Stimulated activated CD4-positive, alpha-beta T cell treated with anti-CD3 and anti-CD28 coated beads, Interleukin-15, amount 100 ng/mL, for 24 hours (primary cell): ENCODE measurements around the gene CLTRN.

Experiments
- DNase-seq: peaks from one replicate; pipeline ENCODE4 v3.0.0-alpha.2; 2020

Gene CLTRN

DNA sequence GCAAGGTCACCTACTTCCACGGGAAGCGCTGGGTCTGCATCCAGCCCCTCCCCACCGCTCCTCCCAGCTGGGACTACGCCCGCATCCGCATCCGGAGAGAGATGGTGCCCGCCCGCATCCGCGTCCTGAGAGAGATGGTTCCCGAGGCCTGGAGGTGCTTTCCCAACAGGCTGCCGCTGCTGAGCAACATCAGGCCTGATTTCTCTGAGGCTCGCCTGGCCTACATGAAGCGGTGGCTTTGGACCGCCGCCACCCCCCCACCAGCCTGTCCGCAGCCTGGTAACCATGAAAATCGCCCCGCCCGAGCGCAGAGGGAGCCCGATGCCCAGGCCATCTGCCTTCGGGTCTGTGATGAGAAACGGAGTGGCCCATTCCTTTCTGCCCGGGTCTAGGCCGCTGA lies 18.1 kb downstream of the CLTRN start:
- no peak for DNase-seq

DNA sequence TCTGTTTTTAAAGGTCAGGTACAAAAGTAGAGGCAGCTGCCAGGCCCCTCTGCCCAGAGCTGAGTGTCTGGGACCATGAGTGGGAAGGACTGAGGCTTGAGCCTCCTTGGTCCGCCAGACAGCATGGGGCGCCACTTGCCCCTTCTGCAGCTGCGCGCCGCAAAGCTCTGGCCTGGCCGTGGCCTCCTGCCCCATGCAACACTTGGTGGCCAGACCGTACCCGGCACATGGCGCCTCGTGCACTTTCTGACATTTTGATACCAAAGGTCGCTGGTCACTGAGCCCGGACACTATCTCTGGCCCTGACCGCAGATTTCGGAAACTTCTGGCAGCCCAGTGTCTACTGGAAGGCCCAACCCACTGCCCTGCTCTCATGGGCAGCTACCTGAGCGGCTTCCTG lies 18.6 kb downstream of the CLTRN start:
- no peak for DNase-seq

DNA sequence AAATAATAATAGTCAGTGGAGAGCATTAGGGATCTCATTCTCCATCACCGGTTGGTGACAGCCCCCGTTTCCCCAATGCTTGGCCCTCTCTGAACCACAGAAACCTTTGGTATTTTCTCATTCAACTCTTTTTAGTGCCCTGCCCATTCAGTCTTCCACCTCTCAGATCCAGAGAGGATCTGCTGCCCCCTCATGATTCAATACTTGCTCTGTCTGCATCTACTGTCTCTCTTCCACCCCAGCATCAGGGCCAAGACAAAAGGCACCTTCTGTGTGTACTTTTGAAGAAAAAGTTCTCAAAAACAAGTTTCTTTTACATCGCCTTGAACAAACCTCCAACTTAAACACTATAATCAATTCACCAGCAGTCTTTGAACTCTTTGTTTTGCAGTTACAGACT lies 19.3 kb downstream of the CLTRN start:
- no peak for DNase-seq

DNA sequence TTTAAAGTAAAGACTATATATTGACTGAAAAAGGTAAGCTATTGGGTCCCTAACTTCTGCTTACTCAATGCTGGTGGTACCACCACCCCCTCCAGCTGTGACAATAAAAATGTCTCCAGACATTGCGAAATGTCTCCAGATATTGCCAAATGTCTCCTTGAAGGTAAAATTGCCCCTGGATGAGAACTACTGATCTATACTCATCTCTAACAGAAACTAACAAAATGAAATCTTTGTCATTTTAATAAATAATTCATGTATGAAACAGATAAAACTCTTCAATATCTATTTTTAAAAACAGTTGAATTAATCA lies 20.1 kb downstream of the CLTRN start:
- DNase-seq: no peak

DNA sequence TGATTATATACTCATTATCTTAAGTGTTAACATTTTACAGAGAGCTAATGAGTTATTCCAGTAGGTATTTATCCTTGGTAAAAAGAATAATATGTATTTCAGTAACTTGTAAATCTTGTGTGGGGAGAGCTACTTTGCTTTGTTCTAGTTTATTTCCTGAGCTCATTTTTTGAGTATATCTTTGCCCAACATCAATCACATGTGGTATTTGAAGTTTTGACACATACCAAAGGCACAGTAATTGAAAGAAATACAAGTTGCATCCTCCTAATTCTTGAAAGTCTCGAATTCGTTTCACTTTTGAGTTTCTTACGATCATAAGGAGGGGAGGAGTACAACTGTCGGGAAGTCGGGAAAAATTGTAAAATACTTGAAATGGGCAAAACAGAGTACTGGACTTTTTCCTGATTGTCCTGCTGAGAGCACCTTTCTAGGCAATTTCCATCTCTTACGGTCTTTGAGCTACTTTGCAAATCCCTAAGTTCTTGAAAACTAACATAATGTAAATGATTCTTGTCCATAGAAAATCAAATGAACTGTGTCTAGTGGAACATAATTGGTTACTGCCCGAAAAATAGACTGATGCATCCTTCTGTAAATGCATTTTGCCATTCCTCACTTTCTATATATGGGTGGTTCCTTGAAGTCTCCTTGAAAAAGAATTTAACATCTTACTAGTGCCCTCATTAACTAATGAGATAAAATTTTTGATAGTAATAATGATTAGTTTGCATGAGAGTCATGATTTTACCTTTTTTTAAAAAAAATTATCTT lies 20.6 kb downstream of the CLTRN start:
- no peak for DNase-seq

DNA sequence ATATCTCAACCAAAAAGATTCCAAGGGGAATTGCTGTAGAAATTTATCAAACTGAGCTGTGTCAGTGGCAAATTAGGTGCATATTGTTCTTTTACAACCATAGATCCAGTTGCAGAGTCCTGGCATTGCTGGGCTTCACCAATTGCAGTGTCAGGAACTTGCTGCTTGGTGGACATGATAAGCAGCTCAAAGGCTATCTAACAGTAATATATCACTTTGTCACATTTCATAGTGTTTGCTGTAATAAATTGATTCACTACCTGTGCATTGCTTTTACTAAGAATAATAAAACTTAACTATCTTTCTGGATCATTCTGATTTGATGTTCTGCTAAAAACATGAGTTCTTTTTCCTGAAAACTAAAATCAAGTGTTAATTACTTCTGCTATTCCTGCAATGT lies 33.0 kb downstream of the CLTRN start:
- no peak for DNase-seq

DNA sequence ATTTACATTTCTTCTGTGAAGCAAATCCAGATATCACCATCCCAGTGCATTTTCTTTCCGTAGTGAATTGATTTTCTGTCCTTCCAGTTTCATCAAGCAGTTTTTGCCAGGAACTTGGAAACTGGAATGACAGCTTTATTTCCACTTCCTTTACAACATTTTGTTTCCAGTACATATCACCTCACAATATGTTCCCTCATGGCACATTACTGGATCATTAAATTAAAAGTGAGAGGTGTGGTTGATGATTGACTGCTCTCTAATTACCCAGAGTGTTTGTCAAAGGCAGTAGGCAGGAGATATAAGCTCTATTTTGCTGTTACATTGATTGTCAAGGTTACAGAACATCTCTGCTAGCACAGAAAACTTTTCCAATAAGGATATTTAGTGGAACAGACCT lies 41.6 kb downstream of the CLTRN start:
- no peak for DNase-seq

DNA sequence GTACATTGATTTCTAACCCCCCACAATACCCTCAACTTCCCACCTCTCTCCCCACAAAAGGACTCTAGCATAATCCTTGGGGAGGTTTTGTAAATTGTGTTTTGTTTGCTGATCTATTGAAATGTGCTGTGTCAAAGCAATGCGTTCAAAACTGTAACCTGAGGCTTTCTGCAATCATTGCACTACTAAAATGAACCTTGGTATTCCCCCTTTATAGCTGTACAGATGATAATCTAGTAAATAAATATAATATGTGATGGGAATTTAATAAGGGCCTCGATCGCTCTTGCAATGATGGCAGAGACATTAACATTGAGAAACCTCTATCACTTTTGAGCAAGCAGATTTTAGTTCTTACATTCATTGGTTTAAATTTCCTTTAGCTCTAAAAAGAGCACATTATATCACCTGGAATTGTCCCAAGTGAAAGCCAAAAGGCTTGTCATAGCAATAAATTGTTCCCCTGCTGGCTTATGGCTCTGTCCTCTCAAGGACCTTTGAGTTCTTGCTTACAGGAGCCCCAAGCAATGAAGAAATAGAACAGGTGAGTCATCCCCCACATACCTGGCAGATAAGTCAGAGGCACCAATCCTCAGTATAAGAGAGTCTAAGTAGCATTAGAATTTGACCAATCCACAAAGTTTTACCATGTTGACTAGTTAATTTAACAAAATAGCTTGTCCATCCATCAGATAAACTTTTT lies 45.4 kb downstream of the CLTRN start:
- DNase-seq: no peak

DNA sequence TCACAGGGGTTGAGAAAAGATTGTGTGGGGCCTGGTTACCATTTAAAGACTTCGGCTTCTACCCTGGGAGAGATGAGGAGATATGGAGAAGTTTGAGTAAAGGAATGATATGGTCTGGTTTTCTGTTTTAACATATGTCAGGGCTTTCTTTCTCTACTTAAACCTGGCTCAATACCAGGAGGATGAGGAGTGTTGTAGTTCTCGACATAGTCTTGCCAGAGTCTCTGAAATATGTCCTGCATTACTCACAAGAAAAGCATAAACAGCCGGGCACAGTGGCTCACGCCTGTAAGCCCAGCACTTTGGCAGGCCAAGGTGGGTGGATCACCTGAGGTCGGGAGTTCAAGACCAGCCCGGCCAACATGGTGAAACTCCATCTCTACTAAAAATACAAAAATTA lies 47.5 kb downstream of the CLTRN start:
- DNase-seq: no peak

DNA sequence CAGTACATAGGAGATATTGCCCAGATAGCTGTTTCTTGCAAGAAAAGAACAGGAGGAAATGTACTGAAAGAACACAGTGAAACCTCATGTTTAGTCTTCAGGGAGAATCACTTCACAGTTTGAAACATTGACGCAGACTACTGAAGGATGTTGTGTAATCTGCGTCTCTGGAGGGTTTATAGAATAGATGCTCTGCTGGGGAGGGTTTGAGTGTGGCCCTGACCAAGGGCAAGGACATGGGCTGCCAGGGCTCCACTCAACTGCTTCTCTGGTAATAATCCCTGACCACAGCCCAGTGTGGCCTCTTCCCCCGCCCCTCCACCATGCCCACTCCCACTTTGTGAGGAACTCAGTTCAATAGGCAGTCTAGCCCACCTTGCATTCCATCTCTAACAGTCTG lies 48.1 kb downstream of the CLTRN start:
- DNase-seq: no peak

DNA sequence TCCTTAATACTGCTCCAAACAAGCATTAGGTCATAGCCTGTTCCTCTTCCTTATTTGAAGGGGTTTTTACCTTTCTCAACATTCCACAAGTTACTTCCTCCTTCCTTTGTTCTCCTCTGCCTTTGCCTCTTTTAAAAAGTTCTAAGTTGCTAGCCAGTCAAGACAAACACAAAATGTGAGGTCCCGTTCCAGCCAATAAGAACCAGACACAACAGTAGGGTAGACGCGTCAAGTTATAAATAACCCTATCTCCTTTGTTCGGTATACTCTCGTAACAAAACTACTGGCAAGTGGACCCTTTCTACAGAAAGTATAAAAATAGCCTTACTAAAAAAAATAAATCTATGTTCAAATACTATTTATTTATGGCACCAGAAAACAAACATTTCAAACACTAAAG lies 57.5 kb downstream of the CLTRN start:
- DNase-seq: no peak

DNA sequence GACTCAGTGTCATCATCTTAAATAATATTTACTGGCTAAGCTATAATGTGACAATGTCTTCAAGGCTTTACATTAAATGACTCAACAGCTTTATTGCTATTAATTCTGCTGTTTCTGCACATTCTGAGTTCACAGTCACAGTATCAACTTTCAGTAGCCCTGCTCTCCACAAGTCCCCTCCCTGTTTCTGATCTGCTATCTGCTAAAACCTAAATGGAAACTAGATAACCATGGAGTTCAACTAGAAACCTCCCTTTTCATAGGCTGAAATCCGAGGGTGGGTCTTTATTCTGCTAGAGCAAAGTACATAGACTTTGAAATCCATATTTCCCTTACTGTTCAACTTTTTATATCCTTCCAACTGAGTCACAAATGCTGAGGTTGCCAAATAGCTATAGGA lies 58.5 kb downstream of the CLTRN start:
- DNase-seq: no peak

DNA sequence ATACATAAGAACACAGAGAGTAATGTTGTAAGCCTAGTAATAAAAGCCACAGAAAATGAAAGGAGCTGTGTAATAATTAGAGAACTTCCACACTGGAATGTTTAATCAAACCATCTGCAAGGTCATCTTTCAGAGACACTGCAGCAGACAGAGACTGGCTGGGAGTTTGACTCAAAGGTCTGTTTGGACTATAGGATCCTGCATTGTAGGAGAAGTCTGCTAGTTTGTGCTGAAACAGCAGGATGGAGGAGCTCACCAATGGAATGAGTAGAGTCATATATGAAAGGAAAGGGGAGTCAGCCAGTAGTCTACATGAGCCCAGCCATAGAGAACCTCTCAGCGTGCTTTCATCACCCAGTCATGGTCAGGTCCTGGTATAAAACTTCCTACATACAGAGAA lies 59.4 kb downstream of the CLTRN start:
- DNase-seq: no peak

DNA sequence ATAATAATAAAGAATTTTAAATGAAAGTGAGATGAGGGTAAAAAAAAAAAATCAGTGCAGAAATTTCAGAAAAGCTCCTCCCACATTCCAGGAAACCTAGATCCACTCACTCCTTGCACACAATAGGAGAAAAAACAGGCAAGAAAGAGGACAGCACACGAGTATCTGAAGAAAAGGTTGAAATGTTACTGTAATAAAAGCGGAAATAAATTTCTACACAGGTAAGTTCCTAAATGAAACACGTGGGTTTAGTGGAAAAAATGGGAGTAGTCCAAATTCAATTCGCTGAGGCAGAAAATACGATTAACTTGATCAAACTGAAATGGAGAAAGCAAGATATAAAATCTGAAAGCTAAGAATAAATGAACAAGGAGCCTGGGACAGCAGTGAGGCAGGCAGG lies 61.8 kb downstream of the CLTRN start:
- DNase-seq: no peak

DNA sequence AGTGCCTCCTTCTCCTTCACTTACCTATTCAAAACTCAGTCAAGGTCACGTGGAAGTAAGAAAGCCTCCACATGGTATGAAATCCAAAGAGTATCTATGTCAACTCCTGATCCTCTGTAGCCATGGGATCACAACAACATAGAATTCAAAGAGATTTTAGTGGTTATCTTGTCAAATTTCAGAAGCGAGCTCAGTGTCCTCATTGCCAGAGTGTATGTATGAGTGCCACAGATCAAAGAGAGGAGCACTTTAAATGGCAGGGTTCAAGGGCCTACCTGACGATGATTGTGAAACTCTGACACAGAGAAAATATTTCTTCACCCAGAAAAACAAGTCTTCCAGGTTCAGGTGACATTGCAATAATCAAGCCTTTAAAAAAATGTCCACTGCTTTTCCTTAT lies 62.7 kb downstream of the CLTRN start:
- DNase-seq: no peak

DNA sequence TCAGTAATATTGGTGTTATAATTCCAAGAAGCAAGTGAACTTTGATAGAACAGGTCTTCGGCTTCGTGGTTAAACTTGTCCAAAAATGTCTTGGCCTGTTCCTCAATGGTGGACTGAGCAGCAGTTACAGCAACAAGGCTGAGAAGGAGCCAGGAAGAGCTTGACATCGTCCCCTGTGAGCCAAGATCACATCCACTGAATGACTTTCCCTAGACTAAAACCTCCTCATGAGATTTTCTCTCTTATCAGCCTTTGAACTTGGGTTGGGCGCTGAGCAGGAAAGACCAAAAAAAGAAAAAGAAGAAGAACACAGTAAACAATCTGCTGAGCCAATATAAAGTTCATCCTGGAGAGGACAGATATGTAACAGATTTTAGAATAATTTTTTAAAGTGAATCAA lies 63.9 kb downstream of the CLTRN start, which contains the start of gene ACE2:
ACE2 (minus strand) TSS at position 216 of the 400 bp plus-strand sequence; CDS start at position 167, 49 bp downstream.
- DNase-seq: no peak

DNA sequence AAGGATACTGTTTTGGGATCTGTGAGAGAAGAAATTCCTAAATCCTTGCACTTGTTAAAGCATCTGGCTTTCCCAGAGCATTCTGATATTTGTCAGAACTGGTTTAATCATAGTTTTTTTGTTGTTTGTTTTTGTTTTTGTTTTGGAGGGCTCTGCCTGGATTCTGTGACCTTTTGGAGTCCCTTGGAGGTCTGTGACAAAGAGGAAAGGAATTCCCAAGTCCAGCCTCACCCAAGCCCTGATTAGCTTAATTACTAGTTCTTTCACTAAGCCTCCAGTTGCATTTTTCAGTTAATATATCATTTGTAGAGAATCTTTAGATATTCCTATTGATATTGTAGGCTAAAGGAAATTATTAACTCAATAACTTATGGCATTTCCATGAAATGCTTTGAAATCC lies 64.6 kb downstream of the CLTRN start:
- DNase-seq: no peak

DNA sequence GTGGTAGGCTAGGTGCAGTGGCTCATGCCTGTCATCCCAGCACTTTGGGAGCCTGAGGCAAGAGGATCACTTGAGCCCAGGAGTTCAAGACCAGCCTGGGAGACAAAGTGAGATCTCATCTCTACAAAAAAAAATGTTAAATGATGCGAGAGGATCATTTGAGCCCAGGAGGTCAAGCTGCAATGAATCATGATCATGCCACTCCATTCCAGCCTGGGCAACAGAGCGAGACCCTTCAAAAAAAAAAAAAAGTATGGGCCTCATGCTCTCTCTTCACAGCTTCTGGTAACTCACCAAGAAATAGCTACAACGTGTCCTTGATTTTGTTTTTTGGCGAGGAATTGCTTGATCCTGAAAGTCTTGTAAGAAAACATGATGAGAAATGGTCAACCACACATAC lies 65.1 kb downstream of the CLTRN start:
- DNase-seq: no peak

DNA sequence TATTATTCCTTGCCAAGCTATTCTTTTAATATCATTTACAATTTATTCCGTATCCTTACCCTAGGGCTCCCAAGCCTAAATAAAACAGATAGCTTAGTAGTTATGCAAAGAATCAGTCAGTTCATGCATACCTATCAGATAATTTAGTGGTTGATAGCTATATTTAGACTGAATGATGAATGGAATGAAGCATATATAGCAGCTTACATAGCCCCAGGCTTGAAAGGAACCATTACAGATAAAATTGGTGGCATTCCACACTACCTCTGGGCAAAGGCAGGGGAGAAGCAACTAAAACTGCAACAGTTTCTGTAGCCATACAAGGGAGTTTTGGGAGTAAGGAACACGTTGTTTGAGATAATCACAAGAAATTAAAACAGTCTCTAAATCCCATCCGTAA lies 66.6 kb downstream of the CLTRN start:
- no peak for DNase-seq

DNA sequence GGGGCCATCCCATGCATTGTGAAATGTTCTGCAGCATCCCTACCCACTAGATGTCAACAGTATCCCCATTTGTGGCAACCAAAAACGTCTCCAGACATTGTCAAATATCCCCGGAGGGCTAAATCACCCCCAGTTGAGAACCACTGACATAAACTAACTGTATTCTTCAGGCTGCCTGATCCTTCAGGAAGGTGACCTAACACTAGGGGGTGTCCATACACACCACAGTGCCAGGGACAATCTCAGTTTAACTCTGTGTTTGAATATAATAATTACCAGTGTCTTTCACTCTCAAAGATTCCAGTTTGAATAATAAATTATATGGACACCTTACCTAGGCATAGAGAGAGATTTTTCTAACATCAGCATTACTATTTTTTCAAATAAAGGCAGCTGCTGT lies 70.2 kb downstream of the CLTRN start:
- no peak for DNase-seq

DNA sequence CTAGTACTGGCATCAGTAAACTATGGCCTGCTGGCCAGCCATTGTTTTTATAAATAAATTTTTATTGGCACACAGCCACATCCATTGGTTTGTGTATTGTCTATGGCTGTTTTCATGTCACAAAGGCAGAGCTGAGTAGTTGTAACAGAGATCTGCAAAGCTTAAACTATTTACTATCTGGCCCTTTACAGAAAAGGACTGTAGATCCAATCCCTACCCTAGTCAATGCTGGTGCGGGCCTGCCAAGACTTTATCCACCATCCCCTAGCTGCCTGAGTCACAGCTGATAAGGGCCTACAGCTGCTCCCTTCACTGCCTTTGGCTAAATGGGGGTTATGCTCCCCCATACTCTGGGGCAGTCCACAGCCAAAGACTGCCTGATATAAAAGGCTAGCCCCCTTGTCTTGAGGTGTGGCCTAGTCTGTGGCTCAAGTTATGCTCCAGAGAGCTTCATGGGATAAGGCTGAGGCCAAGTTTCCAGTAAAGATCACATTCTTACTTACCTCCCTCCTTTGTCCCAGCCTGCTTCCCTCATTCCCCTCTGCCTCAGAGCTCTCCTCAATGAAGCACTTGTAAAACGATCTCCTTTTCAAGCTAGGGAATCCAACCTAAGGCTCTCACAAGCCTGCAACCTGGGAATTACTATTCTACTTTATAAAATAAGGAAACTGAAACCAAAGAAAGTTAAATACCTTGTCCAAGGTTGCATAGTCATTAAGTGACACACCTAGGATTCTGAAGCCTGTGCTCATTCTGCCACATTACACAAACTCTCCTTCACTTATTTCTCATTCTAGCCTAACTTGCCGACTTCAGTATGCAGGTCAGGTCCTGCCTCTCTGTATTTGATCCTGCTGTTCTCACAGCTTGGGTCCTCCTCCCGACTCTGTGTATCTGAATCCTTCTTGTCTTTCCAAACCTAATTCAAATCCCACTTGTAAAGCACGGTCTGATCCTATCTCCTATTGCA lies 84.5 kb downstream of the CLTRN start:
- DNase-seq: no peak
